ENCODE results near the gene MYADML2. TPM values are rescaled to one million over a fixed set of nuclear protein-coding genes. Genes with fewer than 3 reads are reported as not detected.
"Not testable (repeated sequence)": the region's sequence is repeated elsewhere in the genome, so short reads cannot be mapped to it uniquely, and the experiment has no call there.

MYADML2 gene
- total RNA-seq, 2 experiments from 2014 or later: 0.19 TPM; not detected in 1

DNA sequence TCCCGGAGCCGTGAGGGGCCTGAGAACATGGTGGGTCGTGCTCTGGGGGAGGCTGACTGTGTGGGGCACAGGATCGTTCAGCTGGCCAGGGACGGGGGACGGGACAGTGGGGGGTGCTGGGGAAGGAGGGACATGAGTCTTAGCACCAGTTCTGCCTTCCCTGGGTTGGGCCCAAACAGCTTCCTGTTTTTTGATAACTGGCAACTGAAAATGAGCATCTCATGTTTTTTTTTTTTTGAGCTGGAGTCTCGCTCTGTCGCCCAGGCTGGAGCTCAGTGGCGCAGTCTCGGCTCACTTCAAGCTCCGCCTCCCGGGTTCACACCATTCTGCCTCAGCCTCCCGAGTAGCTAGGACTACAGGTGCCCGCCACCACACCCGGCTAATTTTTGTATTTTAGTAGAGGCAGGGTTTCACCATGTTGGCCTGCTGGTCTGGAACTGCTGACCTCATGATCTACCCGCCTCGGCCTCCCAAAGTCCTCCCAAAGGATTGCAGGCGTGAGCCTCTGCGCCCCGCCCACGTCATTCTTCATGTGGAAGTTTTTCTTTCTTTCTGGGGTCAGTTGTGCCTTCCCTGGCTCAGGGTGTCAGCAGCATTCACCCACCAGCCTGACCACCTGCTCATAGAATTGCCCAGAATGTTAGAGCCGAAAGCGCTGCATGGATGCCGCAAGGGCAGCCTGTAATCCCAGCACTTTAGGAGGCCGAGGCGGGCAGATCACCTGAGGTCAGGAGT lies 36.8 kb upstream of the MYADML2 start:
- POLR2A ChIA-PET: no interaction called here

DNA sequence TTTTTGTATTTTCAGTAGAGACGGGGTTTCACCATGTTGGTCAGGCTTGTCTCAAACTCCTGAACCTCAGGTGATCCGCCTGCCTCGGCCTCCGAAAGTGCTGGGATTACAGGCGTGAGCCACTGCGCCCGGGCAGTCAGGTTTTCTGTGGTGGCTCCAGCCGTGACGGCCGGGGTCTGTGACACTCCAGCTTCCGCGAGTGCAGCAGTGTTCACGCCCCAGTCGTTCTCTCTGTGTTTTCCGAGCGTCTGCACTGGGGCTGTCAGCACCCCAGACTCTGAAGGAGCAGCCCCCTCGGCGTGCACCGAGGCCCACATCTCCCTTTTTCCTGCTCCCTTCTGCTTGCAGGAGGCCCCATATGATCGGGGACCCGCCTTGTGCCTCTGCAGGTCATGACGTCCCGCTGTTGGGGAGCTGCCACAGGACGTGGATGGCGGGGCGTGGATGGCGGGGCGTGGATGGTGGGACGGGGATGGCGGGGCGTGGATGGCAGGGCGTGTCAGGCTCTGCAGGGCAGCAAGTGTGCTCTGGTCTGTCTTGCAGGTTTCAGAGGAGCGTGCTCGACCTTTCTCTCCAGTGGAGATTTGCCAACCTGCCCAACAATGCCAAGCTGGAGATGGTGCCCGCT lies 36.1 kb upstream of the MYADML2 start:
- BruUV-seq (replicated peaks): no TSS peak
- no peaks in the 10 kb centered on the region for H3K9me2 ChIP-seq (ENCODE audit: insufficient read depth, low read length)
- CTCF ChIA-PET (ENCODE audit: unreplicated experiment): no interaction called here
- peaks cover 8% of the 10 kb centered on the region; the same call in 1 of the 2 replicates for H3K79me2 ChIP-seq (ENCODE audit: insufficient read depth, low read depth, low read length)
- no peak overlapping the region for H3K4me3 ChIP-seq (ENCODE audit: low read depth, low read length, poor library complexity, severe bottlenecking)
- peaks cover 10% of the 10 kb centered on the region for H3K4me1 ChIP-seq (ENCODE audit: insufficient read depth, low read length, poor library complexity, severe bottlenecking)
- no peak overlapping the region for H3K27ac ChIP-seq (ENCODE audit: low read depth, low read length, poor library complexity, severe bottlenecking)
- peaks cover 48% of the 10 kb centered on the region for H3K36me3 ChIP-seq (ENCODE audit: insufficient read depth, low read length)
- intact Hi-C loops (cut with micrococcal nuclease; ENCODE audit: unreplicated experiment): no loop called here
- TF ChIP-seq EZH2phosphoT487 (IDR thresholded peaks at IDR 0.05; ENCODE audit: borderline replicate concordance, low read depth, low read length): no peak
- TF ChIP-seq, protein P1, sequence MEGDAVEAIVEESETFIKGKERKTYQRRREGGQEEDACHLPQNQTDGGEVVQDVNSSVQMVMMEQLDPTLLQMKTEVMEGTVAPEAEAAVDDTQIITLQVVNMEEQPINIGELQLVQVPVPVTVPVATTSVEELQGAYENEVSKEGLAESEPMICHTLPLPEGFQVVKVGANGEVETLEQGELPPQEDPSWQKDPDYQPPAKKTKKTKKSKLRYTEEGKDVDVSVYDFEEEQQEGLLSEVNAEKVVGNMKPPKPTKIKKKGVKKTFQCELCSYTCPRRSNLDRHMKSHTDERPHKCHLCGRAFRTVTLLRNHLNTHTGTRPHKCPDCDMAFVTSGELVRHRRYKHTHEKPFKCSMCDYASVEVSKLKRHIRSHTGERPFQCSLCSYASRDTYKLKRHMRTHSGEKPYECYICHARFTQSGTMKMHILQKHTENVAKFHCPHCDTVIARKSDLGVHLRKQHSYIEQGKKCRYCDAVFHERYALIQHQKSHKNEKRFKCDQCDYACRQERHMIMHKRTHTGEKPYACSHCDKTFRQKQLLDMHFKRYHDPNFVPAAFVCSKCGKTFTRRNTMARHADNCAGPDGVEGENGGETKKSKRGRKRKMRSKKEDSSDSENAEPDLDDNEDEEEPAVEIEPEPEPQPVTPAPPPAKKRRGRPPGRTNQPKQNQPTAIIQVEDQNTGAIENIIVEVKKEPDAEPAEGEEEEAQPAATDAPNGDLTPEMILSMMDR (conservative IDR thresholded peaks at IDR 0.05; ENCODE audit: low read length): no peak
- no peaks in the 10 kb centered on the region for H4K20me1 ChIP-seq (ENCODE audit: insufficient read depth, low read length)
- no peak overlapping the region for H2AFZ ChIP-seq (ENCODE audit: low read length)
- H3K9me3 ChIP-seq (ENCODE audit: low read length): no peaks in the 10 kb centered on the region
- no peak for DNase-seq (ENCODE audit: low spot score)
- H3K4me2 ChIP-seq (ENCODE audit: low read length): no peak overlapping the region
- POLR2A ChIA-PET: no interaction called here

More for the DNA sequence above, 36.8 kb upstream of the MYADML2 start:
- peaks cover 4% of the 10 kb centered on the region for H3K4me1 ChIP-seq (ENCODE audit: insufficient read depth, low read length, poor library complexity, severe bottlenecking)
- intact Hi-C loops (cut with micrococcal nuclease; ENCODE audit: unreplicated experiment): no loop called here
- no peak for TF ChIP-seq EZH2phosphoT487 (IDR thresholded peaks at IDR 0.05; ENCODE audit: borderline replicate concordance, low read depth, low read length)
- TF ChIP-seq, protein P1 (conservative IDR thresholded peaks at IDR 0.05; ENCODE audit: low read length): no peak
- no peaks in the 10 kb centered on the region for H3K9me3 ChIP-seq (ENCODE audit: low read length)
- H3K36me3 ChIP-seq (ENCODE audit: insufficient read depth, low read length): peaks cover 48% of the 10 kb centered on the region
- H3K4me2 ChIP-seq (ENCODE audit: low read length): no peak overlapping the region
- no peak overlapping the region for H2AFZ ChIP-seq (ENCODE audit: low read length)
- no peak overlapping the region for H3K27ac ChIP-seq (ENCODE audit: low read depth, low read length, poor library complexity, severe bottlenecking)
- DNase-seq (ENCODE audit: low spot score): no peak
- no peaks in the 10 kb centered on the region for H3K9me2 ChIP-seq (ENCODE audit: insufficient read depth, low read length)
- no TSS peak for BruUV-seq (replicated peaks)
- peaks cover under 1% of the 10 kb centered on the region; the same call in 1 of the 2 replicates for H3K79me2 ChIP-seq (ENCODE audit: insufficient read depth, low read depth, low read length)
- no peaks in the 10 kb centered on the region for H4K20me1 ChIP-seq (ENCODE audit: insufficient read depth, low read length)
- H3K4me3 ChIP-seq (ENCODE audit: low read depth, low read length, poor library complexity, severe bottlenecking): no peak overlapping the region
- CTCF ChIA-PET (ENCODE audit: unreplicated experiment): no interaction called here

DNA sequence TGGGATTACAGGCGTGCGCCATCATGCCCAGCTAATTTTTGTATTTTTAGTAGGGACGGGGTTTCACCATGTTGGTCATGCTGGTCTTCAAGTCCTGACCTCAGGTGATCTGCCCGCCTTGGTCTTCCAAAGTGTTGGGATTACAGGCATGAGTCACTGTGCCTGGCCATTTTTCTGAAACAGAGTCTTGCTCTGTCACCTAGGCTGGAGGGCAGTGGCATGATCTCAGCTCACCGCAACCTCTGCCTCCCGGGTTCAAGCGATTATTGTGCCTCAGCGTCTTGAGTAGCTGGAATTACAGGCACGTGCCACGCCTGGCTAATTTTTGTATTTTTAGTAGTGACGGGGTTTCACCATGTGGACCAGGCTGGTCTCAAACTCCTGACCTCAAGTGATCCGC lies 34.5 kb upstream of the MYADML2 start:
- H4K20me1 ChIP-seq (ENCODE audit: insufficient read depth, low read length); intact Hi-C loops (cut with micrococcal nuclease; ENCODE audit: unreplicated experiment); H3K4me3 ChIP-seq (ENCODE audit: low read depth, low read length, poor library complexity, severe bottlenecking); H3K27ac ChIP-seq (ENCODE audit: low read depth, low read length, poor library complexity, severe bottlenecking); POLR2A ChIA-PET; DNase-seq (ENCODE audit: low spot score); H3K9me3 ChIP-seq (ENCODE audit: low read length); CTCF ChIA-PET (ENCODE audit: unreplicated experiment); H3K4me2 ChIP-seq (ENCODE audit: low read length); BruUV-seq (replicated peaks); H2AFZ ChIP-seq (ENCODE audit: low read length); H3K9me2 ChIP-seq (ENCODE audit: insufficient read depth, low read length): not testable (repeated sequence)
- H3K79me2 ChIP-seq (ENCODE audit: insufficient read depth, low read depth, low read length): peaks cover 10% of the 10 kb centered on the region; the same call in 1 of the 2 replicates
- H3K36me3 ChIP-seq (ENCODE audit: insufficient read depth, low read length): peaks cover 43% of the 10 kb centered on the region
- peaks cover 15% of the 10 kb centered on the region for H3K4me1 ChIP-seq (ENCODE audit: insufficient read depth, low read length, poor library complexity, severe bottlenecking)
